Measurements from ENCODE around the gene SOWAHD. TPM values are rescaled to one million over a fixed set of nuclear protein-coding genes. Genes with fewer than 3 reads are reported as not detected.
"Not testable (repeated sequence)": the region's sequence is repeated elsewhere in the genome, so short reads cannot be mapped to it uniquely, and the experiment has no call there.

SOWAHD gene
- total RNA-seq, 1 donor from 2014 or later, result not detected

DNA sequence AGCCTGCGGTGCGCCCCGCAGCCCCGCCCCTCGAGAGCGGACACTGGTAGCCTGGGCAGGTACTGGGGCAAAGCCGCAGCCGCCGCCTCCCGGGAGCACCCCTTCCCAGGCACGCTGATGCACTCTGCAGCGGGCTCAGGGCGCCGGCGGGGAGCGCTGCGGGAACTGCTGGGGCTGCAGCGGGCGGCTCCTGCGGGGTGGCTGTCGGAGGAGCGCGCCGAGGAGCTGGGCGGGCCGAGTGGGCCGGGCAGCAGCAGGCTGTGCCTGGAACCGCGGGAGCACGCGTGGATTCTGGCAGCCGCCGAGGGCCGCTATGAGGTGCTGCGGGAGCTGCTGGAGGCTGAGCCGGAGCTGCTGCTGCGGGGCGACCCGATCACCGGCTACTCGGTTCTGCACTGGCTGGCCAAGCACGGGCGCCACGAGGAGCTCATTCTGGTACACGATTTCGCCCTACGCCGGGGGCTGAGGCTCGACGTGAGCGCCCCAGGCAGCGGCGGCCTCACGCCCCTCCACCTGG, 401 bp downstream of the SOWAHD start:
- DNase-seq (ENCODE audit: low read depth), result peak; percentile 24

- no peak for DNase-seq (ENCODE audit: low read depth)
Observed at GRCh38 chrX:119759248-119759766, 919 bp downstream of the SOWAHD start.

GRCh38 chrX:119760026-119760877, 1.9 kb downstream of the SOWAHD start:
- DNase-seq (ENCODE audit: low read depth), result no peak

- DNase-seq (ENCODE audit: low read depth), result peak; percentile 74
Observed at GRCh38 chrX:119762718-119763117, 4.3 kb downstream of the SOWAHD start.

DNA sequence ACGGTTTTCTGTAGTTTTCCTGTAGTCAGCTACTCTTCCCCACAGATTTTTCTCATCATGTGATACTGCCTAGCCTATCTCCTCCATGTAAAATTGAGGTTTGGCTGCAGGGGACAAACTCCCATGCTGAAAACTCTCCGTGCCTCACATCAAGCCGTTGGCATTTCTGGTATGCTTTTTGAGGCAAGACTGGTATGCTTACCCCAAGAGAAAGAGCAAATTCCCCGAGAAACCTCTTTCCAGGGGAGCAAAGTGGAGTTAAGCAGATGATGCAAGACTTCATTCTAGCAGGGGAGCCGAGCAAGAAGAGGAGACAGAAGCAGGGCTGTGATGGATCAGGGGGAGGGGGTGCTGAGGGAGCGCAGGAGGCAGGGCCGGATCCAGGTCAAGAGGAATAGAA, 4.8 kb downstream of the SOWAHD start:
- DNase-seq (ENCODE audit: low read depth), result peak; percentile 72

- DNase-seq (ENCODE audit: low read depth), result no peak
Observed at GRCh38 chrX:119763836-119764387, 5.5 kb downstream of the SOWAHD start.

DNA sequence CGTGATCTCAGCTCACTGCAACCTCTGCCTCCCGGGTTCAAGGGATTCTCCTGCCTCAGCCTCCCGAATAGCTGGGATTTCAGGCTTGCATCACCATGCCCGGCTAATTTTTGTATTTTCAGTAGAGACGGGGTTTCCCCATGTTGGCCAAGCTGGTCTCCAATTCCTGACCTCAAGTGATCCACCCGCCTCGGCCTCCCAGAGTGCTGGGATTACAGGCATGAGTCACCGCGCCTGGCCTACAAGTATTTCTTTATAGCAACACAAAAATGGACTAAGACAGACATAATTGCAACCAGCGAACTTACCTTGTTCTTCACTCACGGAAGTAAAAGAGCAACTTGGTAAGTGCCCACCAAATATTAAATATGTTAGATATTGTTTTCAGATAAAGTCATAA, 10.0 kb downstream of the SOWAHD start:
- peak; percentile 19 for DNase-seq (ENCODE audit: low read depth)

- DNase-seq (ENCODE audit: low read depth), result not testable (repeated sequence)
Observed at GRCh38 chrX:119769388-119769787, 11.0 kb downstream of the SOWAHD start.

DNA sequence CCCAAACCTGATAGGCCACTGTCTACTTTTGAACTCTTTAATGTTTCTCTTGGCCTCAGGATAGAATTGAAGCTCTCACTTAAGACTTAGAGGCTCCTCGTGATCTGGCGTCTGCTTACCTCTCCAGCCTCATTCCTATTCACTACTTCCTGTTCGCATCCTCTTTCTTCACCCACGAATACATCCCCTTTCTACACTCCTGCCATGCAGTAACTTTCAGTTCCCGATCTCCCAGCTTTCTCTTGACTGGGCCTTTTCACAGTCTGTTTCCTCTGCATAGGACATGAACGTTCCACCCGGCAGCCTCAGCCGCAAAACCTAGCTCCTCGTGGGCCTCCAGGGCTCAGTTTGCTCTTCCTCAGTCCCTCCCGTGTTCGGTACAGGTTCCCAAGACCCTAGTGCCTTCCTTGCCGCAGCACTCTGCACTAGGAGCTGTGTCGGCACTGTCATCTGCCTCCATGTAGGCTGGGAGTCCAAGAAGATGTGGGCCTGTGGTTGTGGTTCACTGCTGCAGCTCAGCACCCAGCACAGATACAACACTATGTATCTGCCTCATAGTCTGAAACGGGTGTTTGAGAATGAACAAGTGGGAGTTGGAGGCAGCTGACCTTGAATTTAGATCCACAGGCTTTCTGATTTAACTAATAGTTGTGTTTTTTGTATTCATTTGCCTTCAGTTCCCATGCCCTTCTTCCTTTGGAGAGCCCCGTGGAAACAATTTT, 17.3 kb downstream of the SOWAHD start:
- no peak for DNase-seq (ENCODE audit: low read depth)

- no peak for DNase-seq (ENCODE audit: low read depth)
Observed at GRCh38 chrX:119778829-119779228, 20.4 kb downstream of the SOWAHD start.

DNA sequence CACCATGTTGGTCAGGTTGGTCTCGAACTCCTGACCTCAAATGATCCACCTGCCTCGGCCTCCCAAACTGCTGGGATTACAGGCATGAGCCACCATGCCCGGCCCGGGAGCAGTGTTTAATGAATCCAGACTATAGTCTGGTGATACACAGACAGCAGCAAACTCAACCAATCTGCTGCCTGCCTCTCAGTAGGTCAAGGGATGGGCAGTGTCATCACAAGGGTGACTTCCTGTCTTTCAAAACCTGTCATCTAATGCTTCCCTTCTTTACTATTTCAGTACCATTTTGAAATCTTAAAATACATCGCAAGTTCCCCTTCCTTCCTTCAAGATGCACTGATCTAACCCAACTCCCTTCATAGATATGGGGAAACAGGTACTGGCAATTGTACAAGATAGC, 24.6 kb downstream of the SOWAHD start:
- no peak for DNase-seq (ENCODE audit: low read depth)

DNA sequence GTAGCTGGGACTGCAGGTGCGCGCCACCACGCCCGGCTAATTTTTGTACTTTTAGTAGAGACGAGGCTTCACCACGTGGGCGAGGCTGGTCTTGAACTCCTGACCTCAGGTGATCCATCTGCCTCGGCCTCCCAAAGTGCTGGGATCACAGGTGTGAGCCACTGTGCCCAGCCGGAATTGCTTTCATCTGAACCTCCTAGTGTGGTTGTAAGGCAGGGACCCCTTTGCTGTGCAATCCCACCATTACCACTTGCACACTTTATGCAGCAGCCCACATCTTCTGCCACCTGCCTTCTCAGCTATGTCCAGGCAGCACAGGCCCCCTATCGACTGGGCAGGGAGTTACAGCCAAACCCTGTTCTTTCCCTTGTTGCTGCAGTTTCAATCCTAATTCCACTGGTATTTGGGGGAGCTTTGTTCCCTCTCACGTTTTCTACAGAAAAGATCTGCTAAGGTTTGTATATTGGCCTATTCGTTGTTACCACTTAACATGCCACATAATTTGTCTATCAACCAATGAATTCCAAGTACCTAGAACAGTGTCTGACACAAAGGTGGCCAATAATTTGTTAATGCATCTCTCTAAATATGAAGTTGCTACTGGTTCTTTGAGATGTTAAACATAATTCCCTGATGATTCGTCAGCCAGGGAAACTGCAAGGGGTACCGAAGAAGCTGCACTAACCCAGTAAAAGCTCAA, 26.5 kb downstream of the SOWAHD start:
- peak; percentile 27 for DNase-seq (ENCODE audit: low read depth)

DNA sequence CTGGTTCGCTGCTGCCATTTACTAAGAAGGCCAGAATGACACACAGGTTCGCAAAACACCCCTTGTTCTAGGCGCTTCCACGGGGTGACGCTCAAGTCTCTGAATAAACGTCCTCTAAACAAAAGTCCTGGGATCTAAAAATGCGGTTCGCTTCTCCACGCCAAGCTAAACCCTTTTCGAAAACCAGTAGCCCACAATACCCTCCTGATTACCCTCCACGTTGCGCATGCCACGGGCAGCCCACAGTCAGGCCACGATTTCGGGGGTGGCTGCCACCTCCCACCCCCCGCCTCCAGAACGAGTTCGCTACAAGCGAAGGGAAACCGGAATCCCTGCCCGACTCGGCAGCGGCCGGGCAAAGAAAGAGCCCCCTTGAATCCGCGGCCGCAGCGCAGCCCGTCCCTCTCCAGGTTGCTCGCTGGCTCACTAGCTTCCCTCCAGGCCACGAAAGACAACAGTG, 32.6 kb downstream of the SOWAHD start:
- DNase-seq (ENCODE audit: low read depth), result peak; percentile 46

DNA sequence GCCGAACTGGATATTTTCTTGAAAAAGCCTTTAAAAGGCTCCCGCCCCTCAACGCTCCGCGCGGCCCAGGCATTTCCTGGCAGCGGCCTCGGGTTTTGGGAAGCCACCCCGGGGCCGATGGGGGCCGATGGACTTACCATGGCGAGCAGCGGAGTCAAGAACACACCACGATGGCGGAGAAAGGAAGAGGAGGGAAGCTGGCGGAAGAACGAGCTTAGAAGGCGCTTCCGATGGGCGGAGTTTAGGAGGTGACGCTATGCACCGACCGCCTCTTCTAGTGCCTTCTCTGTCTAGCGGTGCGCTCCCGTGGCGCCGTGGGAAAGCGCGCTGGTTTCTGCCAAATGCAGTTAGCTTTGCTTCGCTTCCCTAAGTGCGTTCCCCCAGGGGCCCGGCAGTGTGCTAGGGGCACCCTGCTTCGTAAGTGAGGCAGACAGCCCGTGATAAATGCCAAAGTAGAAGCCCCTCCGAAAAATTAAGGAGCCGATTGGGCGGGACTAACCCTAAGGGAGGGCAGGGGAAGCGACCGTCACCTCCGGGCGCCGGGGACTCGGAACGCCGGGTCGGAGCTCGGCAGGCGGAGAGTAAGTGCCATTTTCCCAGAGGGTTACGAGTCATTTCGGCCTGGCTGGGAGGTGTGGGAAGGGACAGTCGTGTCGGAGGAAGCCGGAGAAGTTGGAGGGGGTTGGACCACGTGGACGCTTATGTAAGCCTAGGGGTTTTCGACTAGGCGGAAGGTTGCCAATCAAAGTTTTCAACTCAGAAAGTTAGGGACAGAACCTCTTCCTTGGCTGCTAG, 33.2 kb downstream of the SOWAHD start, which contains the start of gene RPL39:
RPL39 (minus strand) TSS at position 194 of the 795 bp plus-strand sequence; CDS start at position 140, 54 bp downstream.
- DNase-seq (ENCODE audit: low read depth), result peak; percentile 87

DNA sequence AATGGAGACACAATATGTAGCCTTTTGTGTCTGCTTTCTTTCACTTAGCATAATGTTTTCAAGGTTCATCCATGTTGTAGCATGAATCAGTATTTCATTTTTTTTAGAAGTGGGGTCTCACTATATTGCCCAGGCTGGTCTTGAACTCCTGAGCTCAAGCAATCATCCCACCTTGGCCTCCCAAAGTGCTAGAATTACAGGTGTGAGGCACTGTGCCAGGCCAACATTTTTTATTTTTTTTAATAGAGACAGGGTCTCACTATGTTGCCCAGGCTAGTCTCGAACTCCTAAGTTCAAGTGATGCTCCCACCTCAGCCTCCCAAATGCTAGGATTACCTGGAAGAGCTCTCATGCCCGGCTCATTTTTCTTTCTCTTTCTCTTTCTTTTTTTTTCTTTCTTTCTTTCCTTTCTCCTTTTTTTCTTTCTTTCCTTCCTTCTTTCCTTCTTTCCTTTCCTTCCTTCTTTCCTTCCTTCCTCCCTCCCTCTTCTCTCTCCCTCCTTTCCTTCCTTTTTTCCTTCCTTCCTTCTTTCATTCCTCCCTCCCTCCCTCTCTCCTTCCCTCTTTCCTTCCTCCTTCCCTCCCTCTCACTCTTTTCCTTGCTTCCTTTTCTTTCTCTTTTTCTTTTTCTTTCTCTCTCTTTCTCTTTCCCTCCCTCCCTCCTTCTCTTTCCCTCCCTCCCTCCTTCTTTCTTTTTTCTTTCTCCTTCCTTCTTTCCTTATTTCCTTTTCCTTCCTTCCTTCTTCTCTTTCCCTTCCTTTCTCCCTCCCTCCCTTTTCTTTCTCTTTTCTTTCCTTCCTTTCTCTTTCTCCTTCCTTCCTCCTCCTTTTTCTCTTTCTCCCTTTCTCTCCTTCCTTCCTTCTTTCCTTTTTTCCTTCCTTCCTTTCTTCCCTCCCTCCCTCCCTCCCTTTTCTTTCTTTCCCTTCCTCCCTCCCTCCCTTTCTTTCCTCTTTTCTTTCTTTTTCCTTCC, 43.1 kb downstream of the SOWAHD start:
- no peak for DNase-seq (ENCODE audit: low read depth)

GRCh38 chrX:119802546-119802945, 44.2 kb downstream of the SOWAHD start:
- DNase-seq (ENCODE audit: low read depth), result no peak

DNA sequence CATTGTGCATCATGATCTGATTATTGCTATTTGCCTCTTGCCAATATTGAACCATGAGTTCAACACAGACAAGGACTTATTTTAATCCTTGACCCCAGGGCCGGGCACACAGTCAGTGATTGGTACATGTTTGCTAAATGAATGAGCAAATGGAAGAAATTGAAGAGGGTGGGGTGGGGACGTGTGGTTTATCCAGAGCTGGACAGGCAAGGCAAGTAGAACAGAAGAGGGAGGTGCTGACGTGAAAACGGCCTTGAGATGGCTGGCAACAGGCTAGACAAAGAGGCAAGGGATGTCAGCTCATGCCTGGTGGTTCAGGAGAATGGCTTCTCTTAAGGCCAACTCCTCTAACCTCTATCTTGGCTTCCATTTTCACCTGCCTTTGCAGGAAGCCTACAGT, 50.1 kb downstream of the SOWAHD start:
- not testable (repeated sequence) for DNase-seq (ENCODE audit: low read depth)

DNA sequence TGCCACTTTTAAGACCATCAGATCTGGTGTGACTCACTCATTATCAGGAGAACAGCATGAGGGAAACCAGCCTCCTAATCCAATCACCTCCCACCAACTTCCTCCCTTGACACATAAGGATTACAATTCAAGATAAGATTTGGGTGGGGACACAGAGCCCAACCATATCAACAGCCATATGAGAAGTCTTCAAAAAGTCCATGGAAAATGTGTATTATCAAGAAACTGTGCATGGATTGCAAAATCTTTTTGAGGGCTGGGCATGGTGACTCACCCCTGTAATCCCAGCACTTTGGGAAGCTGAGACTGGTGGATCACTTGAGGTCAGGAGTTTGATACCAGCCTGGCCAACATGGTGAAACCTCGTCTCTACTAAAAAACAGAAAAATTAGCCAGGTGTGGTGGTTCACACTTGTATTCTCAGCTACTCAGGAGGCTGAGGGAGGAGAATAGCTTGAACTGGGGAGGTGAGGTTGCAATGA, 50.8 kb downstream of the SOWAHD start:
- DNase-seq (ENCODE audit: low read depth), result no peak
